Endothelial cell of umbilical vein (primary cell): ENCODE results near the gene C5. TPM values are rescaled to one million over a fixed set of nuclear protein-coding genes. Genes with fewer than 3 reads are reported as not detected.

ENCODE experiments used
- BruUV-seq: library from RNA; stranded (reverse); fragments of 400-500 nt; replicated peaks from 2 replicates; lab custom pipeline; 2021; lab: Mats Ljungman, UMichigan
- CTCF ChIA-PET: fragments of 300-600, 350-600 bp; sonication (Branson Sonifier 250); formaldehyde crosslinking; loops from one replicate; lab custom pipeline; 2021; ENCODE audit warnings: antibody characterized with exemption, inconsistent platforms; lab: Charles Lee
- POLR2A ChIA-PET: fragments of 300-600, 350-600 bp; sonication (Branson Sonifier 250); formaldehyde crosslinking; loops from one replicate; lab custom pipeline; 2021; ENCODE audit warnings: antibody characterized with exemption, inconsistent platforms; lab: Charles Lee
- DNase-seq: peaks from one replicate; pipeline ENCODE4 v3.0.0-alpha.2; 2011; ENCODE audit warnings: low read depth, low spot score
- FAIRE-seq: peaks from 2 replicates; lab custom pipeline; 2011; peaks lifted over from hg19 to GRCh38; lab: Jason Lieb, UNC
- H2AFZ ChIP-seq: 2 replicates; pipeline ENCODE4 v1.6.0; 2012; ENCODE audit warnings: low read depth, low read length, control low read depth, inconsistent platforms
- H3K27ac ChIP-seq: 2 replicates; pipeline ENCODE4 v1.5.1; 2011; ENCODE audit warnings: low read depth, mild to moderate bottlenecking, control low read depth, low read length, moderate library complexity; ENCODE audit not compliant: insufficient read depth
- H3K27me3 ChIP-seq, 2 experiments: 2 replicates each; pipeline versions ENCODE4 v1.6.0 to v1.6.1; 2011; ENCODE audit warnings: low read length in 2 of 2, mixed read lengths in 1 of 2; ENCODE audit not compliant: control insufficient read depth in 2 of 2, insufficient read depth in 2 of 2
- H3K36me3 ChIP-seq, 2 experiments: 2 replicates in 1 of 2; 3 replicates in 1 of 2; pipeline ENCODE4 v1.5.1; 2011; ENCODE audit warnings: low read length in 2 of 2, mild to moderate bottlenecking in 1 of 2, moderate library complexity in 1 of 2; ENCODE audit not compliant: control insufficient read depth in 2 of 2, insufficient read depth in 2 of 2; ENCODE audit errors: extremely low read depth in 1 of 2
- H3K4me1 ChIP-seq: 3 replicates; pipeline ENCODE4 v1.5.1; 2011; ENCODE audit warnings: mild to moderate bottlenecking, low read length; ENCODE audit not compliant: control insufficient read depth, insufficient read depth; ENCODE audit errors: extremely low read depth
- H3K4me2 ChIP-seq: 2 replicates; pipeline ENCODE4 v1.6.1; 2011; ENCODE audit warnings: low read length, control low read depth, mixed read lengths; ENCODE audit not compliant: insufficient read depth
- H3K4me3 ChIP-seq, 3 experiments: fragments of 200-600 bp in 1 of 3; sonication (generic), shearing (Covaris generic) in 1 of 3; replicated peaks in 1 of 3; 2 replicates each; pipeline ENCODE4 v1.5.1; 2011 to 2016; ENCODE audit warnings: control low read depth in 3 of 3, low read length in 3 of 3, mild to moderate bottlenecking in 2 of 3, inconsistent platforms in 1 of 3, low read depth in 1 of 3, moderate library complexity in 1 of 3; ENCODE audit not compliant: insufficient read depth in 1 of 3
- H3K79me2 ChIP-seq: 2 replicates; pipeline ENCODE4 v1.6.0; 2012; ENCODE audit warnings: low read length, inconsistent platforms; ENCODE audit not compliant: control insufficient read depth, insufficient read depth
- H3K9ac ChIP-seq: replicated peaks from 2 replicates; pipeline ENCODE3; 2011; ENCODE audit warnings: low read length, control low read depth; ENCODE audit not compliant: insufficient read depth; ENCODE audit errors: extremely low read depth
- H3K9me1 ChIP-seq: replicated peaks from 3 replicates; pipeline ENCODE4 v1.6.0; 2011; ENCODE audit warnings: mild to moderate bottlenecking, low read length; ENCODE audit not compliant: control insufficient read depth, insufficient read depth; ENCODE audit errors: extremely low read depth
- H3K9me3 ChIP-seq: replicated peaks from 2 replicates; pipeline ENCODE4 v1.5.1; 2012; ENCODE audit warnings: low read length, inconsistent platforms; ENCODE audit not compliant: control insufficient read depth, insufficient read depth
- H4K20me1 ChIP-seq: replicated peaks from 2 replicates; pipeline ENCODE3; 2011; ENCODE audit warnings: mild to moderate bottlenecking, low read length; ENCODE audit not compliant: control insufficient read depth, insufficient read depth; ENCODE audit errors: extremely low read depth
- CTCF ChIP-seq, 2 donors: IDR thresholded peaks; 1 replicate in 1 of 2; 2 replicates in 1 of 2; pipeline ENCODE4 v1.5.1; 2011; ENCODE audit warnings: low read length in 2 of 2, mild to moderate bottlenecking in 2 of 2, moderate library complexity in 2 of 2, control low read depth in 1 of 2, inconsistent platforms in 1 of 2, low read depth in 1 of 2; ENCODE audit not compliant: insufficient read depth in 1 of 2; ENCODE audit errors: extremely low read depth in 1 of 2
- EZH2 ChIP-seq: IDR thresholded peaks from 2 replicates; pipeline ENCODE4 v1.6.1; 2012; ENCODE audit warnings: borderline replicate concordance, low read depth, mild to moderate bottlenecking, moderate library complexity, low read length, inconsistent platforms; ENCODE audit not compliant: severe bottlenecking
- FOS ChIP-seq: IDR thresholded peaks from 2 replicates; pipeline ENCODE4 v1.6.1; 2011; ENCODE audit warnings: mild to moderate bottlenecking, low read length, moderate library complexity, borderline replicate concordance; ENCODE audit not compliant: insufficient read depth
- GATA2 ChIP-seq: IDR thresholded peaks from 2 replicates; pipeline ENCODE4 v1.7.0; 2011; ENCODE audit warnings: low read depth, mild to moderate bottlenecking, moderate library complexity, mixed read lengths, low read length; ENCODE audit not compliant: insufficient read length, insufficient read depth
- JUN ChIP-seq: IDR thresholded peaks from 2 replicates; pipeline ENCODE4 v1.6.1; 2011; ENCODE audit warnings: borderline replicate concordance, low read depth; ENCODE audit not compliant: insufficient read length, insufficient read depth
- MYC ChIP-seq: IDR thresholded peaks from one replicate; pipeline ENCODE4 v1.6.1; 2011; ENCODE audit warnings: mild to moderate bottlenecking, low read depth, low read length
- POLR2A ChIP-seq: IDR thresholded peaks from 2 replicates; pipeline ENCODE4 v1.6.1; 2012; ENCODE audit warnings: low read depth, mild to moderate bottlenecking, control low read depth, low read length
- POLR2AphosphoS5 ChIP-seq: IDR thresholded peaks from 2 replicates; pipeline ENCODE4 v1.6.1; 2012; ENCODE audit warnings: low read depth, mild to moderate bottlenecking, control low read depth, low read length, moderate library complexity; ENCODE audit not compliant: insufficient read depth
- dilution Hi-C: fragments of 300-500 bp; cut with MboI; formaldehyde crosslinking; loops from one replicate; pipeline ENCODE4 v1.15.0; 2019; ENCODE audit warnings: low sequenced_read_pairs; ENCODE audit not compliant: extremely low pct_ligation_motif_present
- intact Hi-C: fragments of 100-400 bp; cut with micrococcal nuclease; formaldehyde crosslinking; loops from one replicate; pipeline ENCODE4 v1.10.0; 2022
- polyA plus RNA-seq, 4 experiments: library from polyadenylated mRNA; depleted of rRNA in 3 of 4; stranded (reverse) in 3 of 4; unstranded in 1 of 4; fragments of >200 nt; gene quantifications; 2 replicates each; pipeline versions ENCODE4 v1.2.1 to v1.2.3, GENCODE V29; 2011 to 2012; ENCODE audit warnings: missing spikeins in 1 of 4
- total RNA-seq: library from RNA; stranded (reverse); gene quantifications from 2 replicates; pipeline ENCODE4 v1.2.3, GENCODE V29; 2021
- TF ChIP-seq, protein P1 (sequence below): IDR thresholded peaks from 2 replicates; pipeline ENCODE4 v1.6.1; 2011; ENCODE audit not compliant: insufficient read depth, insufficient read length

The C5 gene
- total and polyA plus RNA-seq, 2 donors (not counting 3 experiments of a cell fraction or from before 2014, with no cell fraction given): 0.79 to 1.6 TPM

- dilution Hi-C loops (no loop called here), intact Hi-C loops (no loop called here)
- Histone ChIP-seq H3K79me2 (no peaks in the 10 kb centered on the region), H3K9me3 (no peaks in the 10 kb centered on the region), H3K9ac (no peak overlapping the region), H3K9me1 (no peaks in the 10 kb centered on the region), H3K36me3 (no peaks in the 10 kb centered on the region), H3K4me2 (no peak overlapping the region), H3K4me3 (no peak overlapping the region), H2AFZ (no peak overlapping the region), H4K20me1 (no peaks in the 10 kb centered on the region), H3K27me3 (no peaks in the 10 kb centered on the region), H3K27ac (no peak overlapping the region), H3K4me1 (peaks cover 8% of the 10 kb centered on the region)
- FAIRE-seq (no peak), DNase-seq (no peak)
- ChIA-PET POLR2A (no interaction called here), CTCF (no interaction called here)
- BruUV-seq: no TSS peak
- no peak for TF ChIP-seq CTCF (IDR thresholded peaks at IDR 0.05; ENCODE audit: extremely low read depth in 1 of 2, insufficient read depth in 1 of 2, low read depth in 1 of 2, low read length in 2 of 2)
- no peak for TF ChIP-seq EZH2
- no peak for TF ChIP-seq MYC
- no peak for TF ChIP-seq POLR2AphosphoS5
- TF ChIP-seq JUN: no peak
- TF ChIP-seq GATA2: no peak
- TF ChIP-seq POLR2A: no peak
- TF ChIP-seq, protein P1, sequence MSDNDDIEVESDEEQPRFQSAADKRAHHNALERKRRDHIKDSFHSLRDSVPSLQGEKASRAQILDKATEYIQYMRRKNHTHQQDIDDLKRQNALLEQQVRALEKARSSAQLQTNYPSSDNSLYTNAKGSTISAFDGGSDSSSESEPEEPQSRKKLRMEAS: no peak
- no peak for TF ChIP-seq FOS
Measured at GRCh38 chr9:121053544-121053943, 3.5 kb upstream of the C5 start.
